H9 (cell line): ENCODE results near the gene TECTB. TPM values are rescaled to one million over a fixed set of nuclear protein-coding genes. Genes with fewer than 3 reads are reported as not detected.

Experiments used
- DNase-seq: peaks from one replicate; pipeline ENCODE4 v3.0.0-alpha.2; 2017
- H2AFZ ChIP-seq: one replicate; pipeline ENCODE4 v1.6.1; 2013; ENCODE audit warnings: mild to moderate bottlenecking, low read length, control low read depth, moderate library complexity
- H2AK5ac ChIP-seq: 2 replicates; pipeline ENCODE4 v1.6.1; 2013; ENCODE audit warnings: low read length, control low read depth, mixed read lengths; ENCODE audit not compliant: insufficient read length
- H2BK120ac ChIP-seq: one replicate; pipeline ENCODE4 v1.6.1; 2013; ENCODE audit warnings: low read depth, mild to moderate bottlenecking, low read length, control low read depth, inconsistent platforms; ENCODE audit not compliant: poor library complexity, severe bottlenecking
- H2BK12ac ChIP-seq: 2 replicates; pipeline ENCODE4 v1.6.1; 2013; ENCODE audit warnings: low read length, control low read depth, mixed read lengths, low read depth; ENCODE audit not compliant: insufficient read length
- H2BK15ac ChIP-seq: 2 replicates; pipeline ENCODE4 v1.6.1; 2013; ENCODE audit warnings: low read depth, low read length, control low read depth
- H2BK20ac ChIP-seq: one replicate; pipeline ENCODE4 v1.6.1; 2013; ENCODE audit warnings: low read depth, mild to moderate bottlenecking, low read length, control low read depth, inconsistent platforms; ENCODE audit not compliant: poor library complexity, severe bottlenecking
- H2BK5ac ChIP-seq: 2 replicates; pipeline ENCODE4 v1.6.1; 2013; ENCODE audit warnings: low read length, control low read depth, mixed read lengths; ENCODE audit not compliant: insufficient read length
- H3K14ac ChIP-seq: 2 replicates; pipeline ENCODE4 v1.6.1; 2013; ENCODE audit warnings: low read length, control low read depth; ENCODE audit not compliant: insufficient read depth
- H3K18ac ChIP-seq: 2 replicates; pipeline ENCODE4 v1.6.1; 2013; ENCODE audit warnings: low read depth, mild to moderate bottlenecking, mixed read lengths, low read length, control low read depth; ENCODE audit not compliant: insufficient read length
- H3K23ac ChIP-seq: 2 replicates; pipeline ENCODE4 v1.6.1; 2013; ENCODE audit warnings: low read length, control low read depth, mixed read lengths, low read depth; ENCODE audit not compliant: insufficient read length
- H3K23me2 ChIP-seq: 2 replicates; pipeline ENCODE4 v1.6.1; 2013; ENCODE audit warnings: low read depth, mild to moderate bottlenecking, mixed read lengths, low read length, control low read depth; ENCODE audit not compliant: insufficient read length, poor library complexity, severe bottlenecking
- H3K27ac ChIP-seq: 2 replicates; pipeline ENCODE4 v1.5.1; 2013; ENCODE audit warnings: low read length, control low read depth, mixed read lengths, low read depth; ENCODE audit not compliant: insufficient read length
- H3K27me3 ChIP-seq: 2 replicates; pipeline ENCODE4 v1.6.1; 2013; ENCODE audit warnings: low read length, control low read depth, inconsistent platforms; ENCODE audit not compliant: insufficient read depth
- H3K4ac ChIP-seq: 2 replicates; pipeline ENCODE4 v1.6.1; 2013; ENCODE audit warnings: low read depth, mild to moderate bottlenecking, control low read depth, inconsistent platforms, low read length, moderate library complexity
- H3K4me1 ChIP-seq: 2 replicates; pipeline ENCODE4 v1.6.1; 2013; ENCODE audit warnings: low read length, control low read depth, inconsistent platforms; ENCODE audit not compliant: insufficient read depth
- H3K4me2 ChIP-seq: 2 replicates; pipeline ENCODE4 v1.6.1; 2013; ENCODE audit warnings: low read length, control low read depth, mixed read lengths; ENCODE audit not compliant: insufficient read length, insufficient read depth
- H3K56ac ChIP-seq: 2 replicates; pipeline ENCODE4 v1.6.1; 2013; ENCODE audit warnings: low read depth, mild to moderate bottlenecking, mixed read lengths, low read length, control low read depth; ENCODE audit not compliant: insufficient read length
- H3K79me1 ChIP-seq: 2 replicates; pipeline ENCODE4 v1.6.1; 2013; ENCODE audit warnings: low read depth, mild to moderate bottlenecking, moderate library complexity, low read length, control low read depth, inconsistent platforms; ENCODE audit not compliant: insufficient read depth, poor library complexity, severe bottlenecking
- H3K79me2 ChIP-seq: 2 replicates; pipeline ENCODE4 v1.6.1; 2013; ENCODE audit warnings: low read length, control low read depth, inconsistent platforms; ENCODE audit not compliant: insufficient read depth
- H3K9ac ChIP-seq: 2 replicates; pipeline ENCODE4 v1.6.1; 2013; ENCODE audit warnings: low read length, control low read depth, mixed read lengths; ENCODE audit not compliant: insufficient read length; ENCODE audit errors: extremely low read depth
- H3K9me3 ChIP-seq: one replicate; pipeline ENCODE4 v1.6.1; 2013; ENCODE audit warnings: low read depth, low read length, inconsistent platforms; ENCODE audit not compliant: control insufficient read depth
- H3T11ph ChIP-seq: one replicate; pipeline ENCODE4 v1.6.1; 2013; ENCODE audit warnings: mild to moderate bottlenecking, low read length, control low read depth, inconsistent platforms
- H4K20me1 ChIP-seq: one replicate; pipeline ENCODE4 v1.6.1; 2013; ENCODE audit not compliant: control insufficient read depth, insufficient read length, insufficient read depth
- H4K5ac ChIP-seq: 2 replicates; pipeline ENCODE4 v1.6.1; 2013; ENCODE audit warnings: low read depth, mild to moderate bottlenecking, mixed read lengths, low read length, control low read depth; ENCODE audit not compliant: insufficient read length
- H4K8ac ChIP-seq: replicated peaks from 2 replicates; pipeline ENCODE4 v1.6.1; 2013; ENCODE audit warnings: low read length, control low read depth, mixed read lengths, low read depth; ENCODE audit not compliant: insufficient read length
- H4K91ac ChIP-seq: 2 replicates; pipeline ENCODE4 v1.6.1; 2013; ENCODE audit warnings: low read depth, mild to moderate bottlenecking, moderate library complexity, mixed read lengths, low read length, control low read depth; ENCODE audit not compliant: insufficient read length
- H3K27ac Mint-ChIP-seq, 3 experiments: 2 replicates in 2 of 3; 3 replicates in 1 of 3; pipeline ENCODE4 v1.8.0; 2020 to 2021; ENCODE audit warnings: mixed read lengths in 3 of 3, mild to moderate bottlenecking in 1 of 3, moderate library complexity in 1 of 3
- H3K27me3 Mint-ChIP-seq: 2 replicates; pipeline ENCODE4 v1.8.0; 2021; ENCODE audit warnings: low read depth, mild to moderate bottlenecking, moderate library complexity, mixed read lengths
- H3K36me3 Mint-ChIP-seq, 3 experiments: 2 replicates in 2 of 3; 3 replicates in 1 of 3; pipeline ENCODE4 v1.8.0; 2020 to 2021; ENCODE audit warnings: low read depth in 3 of 3, mixed read lengths in 3 of 3; ENCODE audit not compliant: insufficient read depth in 1 of 3
- H3K4me1 Mint-ChIP-seq, 2 experiments: 2 replicates each; pipeline ENCODE4 v1.8.0; 2020; ENCODE audit warnings: mixed read lengths in 2 of 2
- H3K4me3 Mint-ChIP-seq, 2 experiments: 2 replicates in 1 of 2; 3 replicates in 1 of 2; pipeline ENCODE4 v1.8.0; 2020 to 2021; ENCODE audit warnings: mild to moderate bottlenecking in 2 of 2, mixed read lengths in 2 of 2, moderate library complexity in 1 of 2
- H3K9me3 Mint-ChIP-seq, 2 experiments: 2 replicates in 1 of 2; 3 replicates in 1 of 2; pipeline ENCODE4 v1.8.0; 2020; ENCODE audit warnings: mild to moderate bottlenecking in 2 of 2, mixed read lengths in 2 of 2, moderate library complexity in 1 of 2
- WGBS: extraction: QIAGEN DNeasy Blood & Tissue Kit; methylation state at CpG from one replicate; pipeline ENCODE4 v1.1.7; 2013; ENCODE audit warnings: missing lambda C conversion rate, low lambda C conversion rate, mixed read lengths; ENCODE audit not compliant: insufficient read length; ENCODE audit errors: extremely low coverage; 5-methylcytosine and 5-hydroxymethylcytosine counted together
- total RNA-seq: library from RNA; stranded (reverse); gene quantifications from 2 replicates; pipeline ENCODE4 v1.2.1, GENCODE V29; 2021
- TF ChIP-seq, protein P1 (sequence below): fragments of 200-600 bp; sonication (generic); conservative IDR thresholded peaks from 3 replicates; pipeline ENCODE4 v1.8.0; 2021; ENCODE audit warnings: antibody characterized with exemption, mild to moderate bottlenecking

TECTB gene
- total RNA-seq, 1 experiment from 2014 or later, result not detected

DNA sequence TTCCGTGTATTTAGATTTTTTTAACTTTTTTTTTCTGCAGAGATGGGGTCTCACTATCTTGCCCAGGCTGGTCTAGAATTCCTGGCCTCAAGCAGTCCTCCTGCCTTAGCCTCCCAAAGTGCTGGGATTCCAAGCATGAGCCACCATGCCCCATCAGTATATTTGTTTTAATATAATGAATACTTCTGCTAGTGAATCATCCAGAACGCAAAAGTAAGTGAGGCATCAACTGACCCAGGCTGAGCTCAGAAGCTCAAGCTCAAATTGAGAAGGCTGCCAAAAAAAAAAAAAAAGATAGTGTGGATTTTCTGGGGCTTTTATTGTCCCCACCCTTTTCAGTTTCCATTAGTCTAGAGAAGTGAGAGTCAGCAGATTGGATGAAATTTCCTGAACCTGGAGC lies 39.0 kb upstream of the TECTB start:
- H2BK12ac ChIP-seq, result no peak overlapping the region
- Mint-ChIP-seq H3K4me1 (no peaks in the 10 kb centered on the region), H3K27ac (no peak overlapping the region), H3K9me3 (peaks cover 9 to 11% of the 10 kb centered on the region in 2 experiments; a peak in 4 of 5 replicates), H3K4me3 (no peak overlapping the region), H3K36me3 (no peaks in the 10 kb centered on the region), H3K27me3 (peaks cover 6% of the 10 kb centered on the region)
- H4K20me1 ChIP-seq, result no peaks in the 10 kb centered on the region
- no peak overlapping the region for H4K5ac ChIP-seq
- no peak overlapping the region for H4K91ac ChIP-seq
- H3K27me3 ChIP-seq, result no peaks in the 10 kb centered on the region
- no peak overlapping the region for H3K56ac ChIP-seq
- H2AK5ac ChIP-seq, result no peak overlapping the region
- no peak overlapping the region for H3T11ph ChIP-seq
- no peak overlapping the region for H3K18ac ChIP-seq
- H2BK20ac ChIP-seq, result no peak overlapping the region
- no peak overlapping the region for H3K9ac ChIP-seq
- no peak overlapping the region for H3K4me2 ChIP-seq
- no CpG with 5 or more reads among the region's 2 CpGs for WGBS
- TF ChIP-seq, protein P1, sequence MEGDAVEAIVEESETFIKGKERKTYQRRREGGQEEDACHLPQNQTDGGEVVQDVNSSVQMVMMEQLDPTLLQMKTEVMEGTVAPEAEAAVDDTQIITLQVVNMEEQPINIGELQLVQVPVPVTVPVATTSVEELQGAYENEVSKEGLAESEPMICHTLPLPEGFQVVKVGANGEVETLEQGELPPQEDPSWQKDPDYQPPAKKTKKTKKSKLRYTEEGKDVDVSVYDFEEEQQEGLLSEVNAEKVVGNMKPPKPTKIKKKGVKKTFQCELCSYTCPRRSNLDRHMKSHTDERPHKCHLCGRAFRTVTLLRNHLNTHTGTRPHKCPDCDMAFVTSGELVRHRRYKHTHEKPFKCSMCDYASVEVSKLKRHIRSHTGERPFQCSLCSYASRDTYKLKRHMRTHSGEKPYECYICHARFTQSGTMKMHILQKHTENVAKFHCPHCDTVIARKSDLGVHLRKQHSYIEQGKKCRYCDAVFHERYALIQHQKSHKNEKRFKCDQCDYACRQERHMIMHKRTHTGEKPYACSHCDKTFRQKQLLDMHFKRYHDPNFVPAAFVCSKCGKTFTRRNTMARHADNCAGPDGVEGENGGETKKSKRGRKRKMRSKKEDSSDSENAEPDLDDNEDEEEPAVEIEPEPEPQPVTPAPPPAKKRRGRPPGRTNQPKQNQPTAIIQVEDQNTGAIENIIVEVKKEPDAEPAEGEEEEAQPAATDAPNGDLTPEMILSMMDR, result no peak
- no peak overlapping the region for H2BK5ac ChIP-seq
- DNase-seq, result no peak
- H3K4ac ChIP-seq, result no peak overlapping the region
- no peak overlapping the region for H3K14ac ChIP-seq
- no peak overlapping the region for H3K27ac ChIP-seq
- no peak overlapping the region for H2BK120ac ChIP-seq
- H3K4me1 ChIP-seq, result no peaks in the 10 kb centered on the region
- no peaks in the 10 kb centered on the region for H3K23me2 ChIP-seq
- H2AFZ ChIP-seq, result no peak overlapping the region
- H3K79me2 ChIP-seq, result no peaks in the 10 kb centered on the region
- H3K79me1 ChIP-seq, result no peaks in the 10 kb centered on the region
- H4K8ac ChIP-seq, result no peak overlapping the region
- H2BK15ac ChIP-seq, result no peak overlapping the region
- no peaks in the 10 kb centered on the region for H3K9me3 ChIP-seq
- no peak overlapping the region for H3K23ac ChIP-seq
